Measurements from ENCODE around the gene GET3.

The GET3 gene

DNA sequence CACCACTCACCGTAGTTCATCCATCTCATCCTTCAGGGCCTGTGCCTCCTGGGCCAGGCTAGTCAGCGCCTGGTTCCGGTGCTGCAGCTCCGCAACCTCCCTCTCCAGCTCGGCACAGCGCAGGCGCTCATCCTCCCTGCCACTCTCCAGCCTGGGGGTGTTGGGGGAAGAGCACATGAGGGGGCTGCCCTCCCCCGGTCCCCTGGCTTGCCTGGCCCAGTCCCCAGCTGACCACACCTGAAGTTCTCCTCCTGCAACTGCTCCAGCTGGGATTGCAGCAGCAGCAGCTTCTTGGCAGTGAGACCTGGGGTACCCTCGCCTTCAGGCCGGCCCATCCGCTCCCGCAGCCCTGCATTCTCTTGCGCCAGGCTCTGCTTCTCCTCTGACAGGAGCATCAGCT lies 33.6 kb downstream of the GET3 start:
- no peaks in the 10 kb centered on the region for H3K36me3 Mint-ChIP-seq
- H3K27ac Mint-ChIP-seq: no peak overlapping the region
- no peak for DNase-seq
- no peaks in the 10 kb centered on the region for H3K9me3 Mint-ChIP-seq
- H3K4me3 Mint-ChIP-seq: no peak overlapping the region
- CTCF ChIA-PET: interaction anchor here (2.3 to 30.6 kb wide), 3 partner anchors 10 to 26 kb away, joined by 8 to 706 read pairs (median 9); partner anchors contain the start of genes JUNB, PRDX2 and THSD8
- H3K27me3 Mint-ChIP-seq: peaks cover 21% of the 10 kb centered on the region
- H3K4me1 Mint-ChIP-seq: peaks cover 28% of the 10 kb centered on the region

DNA sequence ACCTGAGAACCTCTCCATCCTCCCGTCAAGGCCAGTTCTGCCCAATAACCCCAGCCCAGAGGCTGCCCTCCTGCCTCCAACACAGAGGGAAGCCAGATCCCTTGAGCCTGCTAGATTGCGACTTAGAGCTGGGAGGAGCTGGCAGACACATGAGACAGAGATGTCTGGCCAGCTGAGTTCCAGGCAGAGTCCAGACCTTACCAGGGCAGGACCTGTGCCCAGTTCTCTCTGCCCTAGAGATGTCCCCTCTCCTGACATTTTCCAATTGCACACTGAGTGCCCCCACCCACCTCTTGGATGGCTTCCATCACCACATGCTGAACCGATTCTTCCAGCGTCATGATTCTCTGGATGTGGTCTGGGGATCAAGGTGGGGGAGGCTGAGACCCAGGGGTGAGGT lies 35.0 kb downstream of the GET3 start:
- H3K27ac Mint-ChIP-seq: no peak overlapping the region

DNA sequence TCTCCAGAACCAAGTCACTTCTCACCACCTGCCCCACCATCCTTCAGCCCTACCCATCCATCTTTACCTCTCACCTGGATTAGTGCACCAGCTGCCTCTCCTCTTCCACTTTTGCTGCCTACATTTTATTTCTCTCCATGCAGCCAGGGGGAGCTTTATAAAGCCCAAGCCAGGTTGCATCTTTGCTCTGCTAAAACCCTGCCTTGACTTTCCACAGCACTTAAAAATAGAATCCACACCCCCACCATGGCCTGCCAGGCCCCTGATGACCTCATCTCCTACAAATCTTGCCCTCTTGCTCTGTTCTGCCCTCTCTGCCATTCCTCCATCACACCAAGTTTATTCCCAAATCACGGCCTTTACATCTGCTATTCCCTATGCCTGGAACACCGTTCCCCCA lies 36.3 kb downstream of the GET3 start:
- Mint-ChIP-seq H3K36me3 (no peaks in the 10 kb centered on the region), H3K4me1 (peaks cover 36% of the 10 kb centered on the region), H3K27me3 (peaks cover 16% of the 10 kb centered on the region), H3K9me3 (no peaks in the 10 kb centered on the region), H3K4me3 (peak overlapping the region; percentile 24), H3K27ac (no peak overlapping the region)
- CTCF ChIA-PET: interaction anchor here (0.7 to 30.6 kb wide), 13 partner anchors 8 to 74 kb away, joined by 3 to 706 read pairs (median 4); partner anchors contain the start of genes JUNB, PRDX2, RNASEH2A and THSD8
- no peak for DNase-seq

More for the DNA sequence above, 35.0 kb downstream of the GET3 start:
- CTCF ChIA-PET: interaction anchor here (1.4 to 30.6 kb wide), 9 partner anchors 8 to 75 kb away, joined by 3 to 706 read pairs (median 9); partner anchors contain the start of genes JUNB, PRDX2, THSD8 and TRIR
- Mint-ChIP-seq H3K9me3 (no peaks in the 10 kb centered on the region), H3K4me3 (no peak overlapping the region), H3K27me3 (peaks cover 16% of the 10 kb centered on the region), H3K4me1 (peaks cover 24% of the 10 kb centered on the region), H3K36me3 (no peaks in the 10 kb centered on the region)
- DNase-seq: no peak

DNA sequence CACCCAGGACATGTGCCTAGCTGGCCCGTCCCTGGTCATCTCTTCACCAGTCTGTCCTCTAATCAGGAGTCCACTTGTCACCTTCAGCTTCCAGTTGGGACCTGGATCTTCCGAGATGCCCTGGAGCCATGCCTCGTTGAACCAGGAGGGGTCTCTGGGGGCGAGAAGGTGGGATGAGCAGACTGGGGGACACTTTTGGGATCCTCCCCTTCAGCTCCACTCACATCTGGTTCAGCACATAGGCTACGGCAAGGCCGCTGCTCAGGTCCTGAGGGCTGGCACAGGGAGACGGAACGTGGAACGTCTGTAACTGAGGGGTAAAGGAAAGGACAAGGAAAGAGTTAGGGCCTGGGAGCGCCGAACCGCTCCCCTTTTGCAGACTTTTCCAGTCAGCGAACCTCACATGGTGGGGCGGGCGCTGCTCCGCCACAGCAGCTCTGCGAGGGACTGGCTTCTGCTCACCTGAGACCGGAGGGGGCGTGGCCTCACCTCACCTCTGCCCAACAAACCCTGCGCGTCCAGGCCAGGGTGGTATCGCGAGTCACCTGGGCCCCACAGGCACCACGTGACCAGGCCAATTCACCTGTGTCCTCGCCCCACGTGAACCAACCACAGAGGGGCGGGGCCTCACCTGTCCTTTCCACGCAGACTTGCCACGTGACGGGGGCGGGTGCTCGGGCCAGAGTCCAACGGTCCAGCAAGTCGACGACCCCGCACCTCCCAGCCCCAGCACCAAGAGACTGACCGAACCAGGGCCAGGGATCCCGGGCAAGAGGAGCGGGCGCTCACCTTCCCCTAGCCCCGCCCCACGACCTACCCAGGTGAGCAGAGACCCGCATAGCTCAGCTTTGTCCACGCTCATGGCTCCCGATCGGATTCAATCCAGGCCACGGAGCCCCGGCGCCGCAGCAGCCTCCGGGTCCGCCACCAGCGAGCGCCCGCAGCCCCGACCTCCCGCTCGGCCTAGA lies 37.6 kb downstream of the GET3 start, which contains the start of gene HOOK2:
HOOK2 (minus strand) TSS at position 965 of the 968 bp plus-strand sequence; CDS start at position 862, 103 bp downstream.
- Mint-ChIP-seq H3K9me3 (no peaks in the 10 kb centered on the region), H3K4me1 (peaks cover 47% of the 10 kb centered on the region), H3K27me3 (peaks cover 16% of the 10 kb centered on the region), H3K4me3 (peak within 1 kb of the TSS; percentile 76), H3K36me3 (no peaks in the 10 kb centered on the region), H3K27ac (peak within 1 kb of the TSS; percentile 79)
- DNase-seq: peak; percentile 65
- CTCF ChIA-PET: interaction anchor here (1.9 to 30.6 kb wide), 5 partner anchors 9 to 73 kb away, joined by 7 to 706 read pairs (median 13); partner anchors contain the start of genes JUNB, PRDX2 and THSD8

DNA sequence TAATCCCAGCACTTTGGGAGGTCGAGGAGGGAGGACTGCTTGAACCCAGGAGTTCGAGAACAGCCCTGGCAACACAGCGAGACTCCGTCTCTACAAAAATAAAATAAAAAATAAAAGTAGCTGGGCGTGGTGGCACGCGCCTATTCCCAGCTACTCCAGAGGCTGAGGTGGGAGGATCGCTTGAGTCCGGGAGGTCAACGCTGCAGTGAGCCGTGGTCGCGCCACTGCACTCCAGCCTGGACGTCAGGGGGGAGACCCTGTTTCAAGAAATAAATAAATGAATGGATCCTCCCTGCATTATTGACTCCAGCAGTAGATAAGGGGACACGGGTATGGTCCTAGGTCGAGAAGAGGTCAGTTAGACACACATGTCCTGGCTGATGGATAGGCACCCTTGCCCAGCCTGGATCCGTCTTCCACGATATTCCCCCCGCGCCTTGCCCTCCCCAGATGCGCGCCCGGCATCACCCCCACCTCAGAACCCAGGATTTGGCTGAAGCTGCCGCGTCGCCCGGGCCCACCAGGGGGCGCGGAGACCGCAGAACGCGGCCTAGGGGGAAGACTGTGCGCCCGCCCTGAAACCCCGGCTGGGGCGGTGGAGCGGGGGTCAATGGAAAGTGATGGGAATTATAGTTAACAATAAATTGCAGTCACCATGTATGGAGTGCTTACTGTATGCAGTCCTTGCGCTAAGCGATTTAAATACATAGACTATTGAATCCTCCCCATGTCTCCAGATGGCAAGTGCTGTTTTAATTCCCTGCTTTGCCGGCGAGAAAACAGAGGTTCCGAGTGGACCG lies 40.1 kb downstream of the GET3 start:
- peak; percentile 85 for DNase-seq
- CTCF ChIA-PET: interaction anchor here (0.9 to 30.6 kb wide), 11 partner anchors 8 to 70 kb away, joined by 3 to 706 read pairs (median 4); partner anchors contain the start of genes GET3, JUNB, PRDX2 and RNASEH2A
- Mint-ChIP-seq H3K36me3 (no peaks in the 10 kb centered on the region), H3K27ac (peak overlapping the region; percentile 77), H3K27me3 (peaks cover 12% of the 10 kb centered on the region), H3K9me3 (no peaks in the 10 kb centered on the region), H3K4me3 (peak overlapping the region; percentile 80), H3K4me1 (peaks cover 51% of the 10 kb centered on the region)

DNA sequence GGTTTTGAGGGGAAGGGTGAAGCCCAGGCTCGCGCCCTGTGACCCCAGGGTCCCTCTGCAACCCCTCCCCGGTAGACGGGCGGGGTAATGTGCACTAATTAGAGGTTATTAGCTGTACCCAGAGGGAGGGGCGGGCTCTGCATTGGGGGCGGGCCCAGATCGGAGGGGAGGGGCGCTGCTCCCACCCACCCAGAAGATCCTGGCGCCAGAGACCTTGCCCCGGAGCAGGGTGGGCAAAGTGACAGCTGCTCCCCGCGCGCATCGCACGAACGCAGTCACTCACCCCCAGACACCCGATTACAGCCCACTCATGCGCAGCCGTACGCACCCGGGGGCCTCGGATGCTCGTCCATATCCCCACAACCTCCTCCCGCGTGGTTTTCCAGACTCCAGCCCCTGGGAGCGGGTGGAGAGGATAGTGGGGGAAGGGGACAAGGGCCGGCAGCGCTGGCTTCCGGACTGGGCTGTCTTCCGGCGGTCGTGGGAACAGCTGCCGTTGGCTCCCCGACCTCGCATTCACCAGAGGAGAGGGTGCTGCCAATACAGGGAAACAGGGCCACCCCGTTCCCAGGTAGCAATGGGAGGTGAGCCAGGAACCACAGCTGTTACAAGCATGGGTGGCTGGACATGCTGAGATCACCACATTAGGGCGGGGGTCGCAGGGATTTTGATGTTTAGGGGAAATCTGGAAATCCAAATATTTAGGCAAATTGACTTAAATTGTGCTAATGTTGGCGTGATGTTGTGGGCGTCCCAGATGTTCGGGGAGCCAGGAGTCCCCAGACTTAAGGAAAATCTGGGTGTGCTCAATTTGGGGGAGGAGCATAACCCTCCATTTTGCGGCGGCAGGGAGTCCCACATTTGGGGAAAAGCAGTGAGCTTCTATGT lies 41.0 kb downstream of the GET3 start:
- peak overlapping the region; percentile 80 for H3K4me3 Mint-ChIP-seq
- H3K27me3 Mint-ChIP-seq: peaks cover 4% of the 10 kb centered on the region
- peak overlapping the region; percentile 77 for H3K27ac Mint-ChIP-seq
- no peaks in the 10 kb centered on the region for H3K9me3 Mint-ChIP-seq
- DNase-seq: peak; percentile 58
- H3K36me3 Mint-ChIP-seq: no peaks in the 10 kb centered on the region
- CTCF ChIA-PET: interaction anchor here (0.6 to 30.6 kb wide), 11 partner anchors 9 to 69 kb away, joined by 3 to 706 read pairs (median 4); partner anchors contain the start of genes JUNB, PRDX2, RNASEH2A and THSD8
- peaks cover 52% of the 10 kb centered on the region for H3K4me1 Mint-ChIP-seq

DNA sequence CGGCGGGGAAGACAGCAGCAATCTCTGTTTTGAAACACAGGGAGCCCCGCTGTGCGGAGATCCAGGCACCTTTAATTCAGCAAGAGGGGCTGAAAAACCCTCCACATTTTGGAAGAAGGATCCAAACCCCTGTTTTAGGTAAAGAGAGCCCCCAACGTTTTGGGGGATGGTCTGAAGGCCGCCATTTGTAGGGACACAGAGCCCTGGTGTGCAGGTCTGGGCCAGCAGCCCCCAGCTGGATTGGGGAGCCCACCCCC lies 41.5 kb downstream of the GET3 start:
- no peaks in the 10 kb centered on the region for H3K27me3 Mint-ChIP-seq
- H3K4me3 Mint-ChIP-seq: peak overlapping the region; percentile 80
- peaks cover 51% of the 10 kb centered on the region for H3K4me1 Mint-ChIP-seq
- CTCF ChIA-PET: interaction anchor here (1.2 to 30.6 kb wide), 7 partner anchors 9 to 58 kb away, joined by 3 to 706 read pairs (median 10); partner anchors contain the start of genes JUNB, PRDX2 and THSD8
- no peaks in the 10 kb centered on the region for H3K36me3 Mint-ChIP-seq
- H3K27ac Mint-ChIP-seq: peak overlapping the region; percentile 77
- DNase-seq: no peak
- H3K9me3 Mint-ChIP-seq: no peaks in the 10 kb centered on the region

DNA sequence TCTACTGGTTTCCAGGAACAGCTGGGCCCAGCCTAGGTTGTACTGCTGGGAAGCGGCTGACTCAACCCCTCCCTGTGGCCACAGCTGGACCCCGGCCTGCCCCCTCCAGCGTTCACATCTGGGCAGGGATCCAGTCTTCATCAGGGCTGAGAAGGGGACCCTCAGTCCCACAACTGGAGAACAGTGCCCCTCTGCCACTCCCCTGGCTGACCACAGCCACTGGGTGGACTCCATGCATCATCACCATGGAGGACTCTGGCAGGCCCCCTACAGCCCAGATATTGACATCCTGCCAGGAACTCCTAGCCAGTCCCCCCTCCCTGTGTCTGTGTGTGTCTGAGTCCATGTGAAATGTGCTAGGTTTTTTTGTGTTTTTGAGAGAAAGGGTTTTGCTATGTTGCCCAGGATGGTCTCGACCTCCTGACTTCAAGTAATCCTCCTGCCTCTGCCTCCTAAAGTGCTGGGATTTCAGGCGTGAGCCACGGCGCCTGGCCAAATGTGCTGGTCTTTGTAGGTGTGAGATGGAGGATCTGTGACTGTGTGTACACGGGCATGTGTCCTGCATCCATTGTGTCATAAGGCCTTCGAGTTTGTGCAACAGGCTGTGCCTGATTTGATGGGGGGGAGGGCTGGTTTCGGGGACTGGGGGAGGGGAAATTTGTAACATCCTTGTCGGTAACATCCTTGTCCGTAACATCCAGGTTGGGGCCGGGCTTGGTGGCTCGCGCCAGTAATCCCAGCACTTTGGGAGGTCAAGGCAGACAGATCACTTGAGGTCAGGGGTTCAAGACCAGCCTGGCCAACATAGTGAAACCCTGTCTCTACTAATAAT lies 42.1 kb downstream of the GET3 start:
- no peaks in the 10 kb centered on the region for H3K27me3 Mint-ChIP-seq
- DNase-seq: no peak
- peak overlapping the region; percentile 80 for H3K4me3 Mint-ChIP-seq
- peak overlapping the region; percentile 77 for H3K27ac Mint-ChIP-seq
- no peaks in the 10 kb centered on the region for H3K9me3 Mint-ChIP-seq
- peaks cover 50% of the 10 kb centered on the region for H3K4me1 Mint-ChIP-seq
- no peaks in the 10 kb centered on the region for H3K36me3 Mint-ChIP-seq
- CTCF ChIA-PET: interaction anchor here (1.2 to 30.6 kb wide), 5 partner anchors 9 to 58 kb away, joined by 3 to 706 read pairs (median 16); partner anchors contain the start of genes JUNB, PRDX2 and THSD8

DNA sequence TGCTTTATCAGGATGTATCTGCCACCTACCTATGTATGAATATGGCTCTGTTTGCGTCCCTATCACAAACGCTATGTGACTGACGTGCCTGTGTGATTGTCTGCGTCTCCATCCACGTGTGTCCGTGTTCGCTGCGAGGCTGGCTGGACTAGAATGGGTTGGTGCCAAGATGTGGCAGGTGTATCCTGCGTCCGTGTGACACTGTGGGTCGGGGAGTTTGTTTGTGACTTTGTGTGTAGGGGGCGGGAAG lies 44.8 kb downstream of the GET3 start:
- DNase-seq: no peak
- Mint-ChIP-seq H3K27ac (peak overlapping the region; percentile 97), H3K4me3 (peak overlapping the region; percentile 83), H3K36me3 (no peaks in the 10 kb centered on the region), H3K4me1 (peaks cover 48% of the 10 kb centered on the region), H3K27me3 (no peaks in the 10 kb centered on the region), H3K9me3 (no peaks in the 10 kb centered on the region)
- CTCF ChIA-PET: interaction anchor here (1.5 to 30.6 kb wide), 2 partner anchors 9 to 15 kb away, joined by 4 to 706 read pairs; partner anchors contain the start of genes JUNB, PRDX2 and THSD8

DNA sequence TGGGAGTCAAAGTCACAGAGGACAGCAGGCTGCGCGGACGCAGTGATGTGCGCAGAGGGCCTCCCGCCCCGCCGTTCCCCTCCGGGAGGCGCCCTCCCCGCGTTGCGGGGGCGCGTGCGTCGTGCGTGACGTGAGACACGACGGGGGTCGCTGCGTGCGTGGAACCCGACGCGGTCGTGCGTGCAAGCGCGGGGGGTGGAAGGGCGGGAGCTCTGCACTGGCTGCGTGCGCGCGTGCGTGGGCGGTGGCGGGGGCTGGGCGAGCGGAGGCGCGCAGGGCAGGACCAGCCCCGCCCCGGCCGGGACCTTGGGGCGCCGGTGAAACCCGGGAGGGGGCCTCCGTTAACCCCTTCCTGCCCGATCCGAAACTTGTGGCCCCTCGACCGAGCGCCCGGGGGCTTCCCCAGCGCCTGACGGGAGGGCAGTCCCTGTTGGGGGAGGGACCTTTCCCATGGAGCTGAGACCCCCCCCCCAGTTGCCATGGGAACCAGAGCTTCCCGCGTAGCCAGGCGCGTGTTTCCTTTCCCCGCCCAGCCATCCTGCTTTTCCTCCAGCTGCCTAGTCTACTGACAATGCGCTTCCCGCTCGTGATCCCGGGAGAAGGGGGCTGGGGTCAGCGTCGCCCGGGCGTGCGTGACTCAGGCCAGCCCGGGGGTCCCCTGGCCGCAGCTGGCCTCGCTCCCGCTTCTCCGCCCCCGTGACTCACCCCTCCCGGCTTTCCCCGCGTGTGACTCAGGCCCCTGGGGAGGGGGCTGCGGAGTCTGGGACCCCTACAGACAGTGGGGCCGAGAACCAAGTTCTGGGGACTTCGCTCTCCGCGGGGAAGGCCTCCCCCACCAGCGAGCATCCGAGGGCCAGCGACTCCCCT lies 45.4 kb downstream of the GET3 start:
- Mint-ChIP-seq H3K4me3 (peak overlapping the region; percentile 83), H3K36me3 (no peaks in the 10 kb centered on the region), H3K27ac (peak overlapping the region; percentile 97), H3K9me3 (no peaks in the 10 kb centered on the region), H3K27me3 (no peaks in the 10 kb centered on the region), H3K4me1 (peaks cover 43% of the 10 kb centered on the region)
- peak; percentile 90 for DNase-seq
- CTCF ChIA-PET: interaction anchor here (0.5 to 30.6 kb wide), 4 partner anchors 10 to 49 kb away, joined by 3 to 706 read pairs (median 4); partner anchors contain the start of genes JUNB, PRDX2 and THSD8

DNA sequence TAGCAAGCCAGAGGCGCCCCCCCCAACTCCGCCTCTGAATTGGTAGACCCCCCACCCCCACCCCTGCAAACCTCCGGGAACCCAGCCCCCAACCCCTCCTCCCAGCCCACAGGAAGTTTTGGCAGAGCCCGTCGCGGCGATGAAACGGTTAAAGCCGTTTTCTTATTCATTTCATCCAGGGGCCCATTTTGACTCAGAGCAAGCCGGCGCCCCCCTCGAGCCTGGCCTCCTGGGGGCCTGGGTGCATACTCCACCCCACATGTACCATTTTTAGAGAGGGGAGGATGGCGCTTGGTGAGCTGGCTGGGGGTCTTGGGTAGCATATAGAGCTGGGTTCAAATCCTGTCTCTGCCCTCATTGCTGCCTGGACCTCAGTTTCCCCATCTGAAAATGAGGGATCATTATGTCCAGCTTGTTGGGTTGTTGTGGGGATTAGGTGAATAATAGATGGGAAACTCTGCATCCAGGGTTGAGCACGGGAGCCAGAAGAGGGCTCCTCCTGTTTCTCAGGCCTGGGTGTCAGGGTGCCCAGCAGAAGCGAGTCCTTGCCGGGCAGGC lies 46.1 kb downstream of the GET3 start:
- Mint-ChIP-seq H3K4me3 (peak overlapping the region; percentile 37), H3K4me1 (peaks cover 40% of the 10 kb centered on the region), H3K27me3 (no peaks in the 10 kb centered on the region), H3K27ac (peak overlapping the region; percentile 87), H3K9me3 (no peaks in the 10 kb centered on the region), H3K36me3 (no peaks in the 10 kb centered on the region)
- CTCF ChIA-PET: interaction anchor here (1.3 to 30.6 kb wide), 2 partner anchors 14 to 16 kb away, joined by 3 to 706 read pairs; partner anchors contain the start of genes JUNB, PRDX2 and THSD8
- peak; percentile 49 for DNase-seq
